ENCODE results near the gene GNAS. TPM values are rescaled to one million over a fixed set of nuclear protein-coding genes. Genes with fewer than 3 reads are reported as not detected.
A peak's percentile ranks its signal among the peaks of the same experiment; 100 is the strongest.
"Not testable (repeated sequence)": the region's sequence is repeated elsewhere in the genome, so short reads cannot be mapped to it uniquely, and the experiment has no call there.

The GNAS gene
- total RNA-seq, 4 donors from 2014 or later, result 521 to 893 (median 652) TPM

DNA sequence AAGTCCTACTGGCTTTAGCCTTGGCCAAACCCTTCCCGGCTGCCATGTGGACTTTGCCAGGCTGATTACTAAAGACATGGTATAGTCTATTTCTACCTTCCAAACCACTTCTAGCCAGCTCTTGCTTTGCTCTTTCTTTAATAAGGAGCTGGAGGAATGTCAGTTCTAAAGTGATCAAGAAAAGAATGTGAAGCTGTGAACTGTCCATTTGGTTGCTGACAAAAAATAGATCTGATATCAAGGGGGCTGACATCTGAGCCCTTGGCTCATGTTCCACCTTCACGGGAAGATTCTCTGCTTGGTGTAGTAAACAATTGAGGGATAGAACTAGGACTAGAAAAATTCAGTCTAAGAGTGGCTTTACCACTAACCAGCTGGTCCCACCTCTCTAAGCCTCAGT is 24.4 kb upstream of the GNAS start:
- H3K27ac ChIP-seq, result no peak overlapping the region
- TF ChIP-seq EP300 (IDR thresholded peaks at IDR 0.05) (no peak), POLR2A (IDR thresholded peaks at IDR 0.05) (no peak), POLR2AphosphoS5 (IDR thresholded peaks at IDR 0.05) (no peak)
- TF ChIP-seq, protein P1, sequence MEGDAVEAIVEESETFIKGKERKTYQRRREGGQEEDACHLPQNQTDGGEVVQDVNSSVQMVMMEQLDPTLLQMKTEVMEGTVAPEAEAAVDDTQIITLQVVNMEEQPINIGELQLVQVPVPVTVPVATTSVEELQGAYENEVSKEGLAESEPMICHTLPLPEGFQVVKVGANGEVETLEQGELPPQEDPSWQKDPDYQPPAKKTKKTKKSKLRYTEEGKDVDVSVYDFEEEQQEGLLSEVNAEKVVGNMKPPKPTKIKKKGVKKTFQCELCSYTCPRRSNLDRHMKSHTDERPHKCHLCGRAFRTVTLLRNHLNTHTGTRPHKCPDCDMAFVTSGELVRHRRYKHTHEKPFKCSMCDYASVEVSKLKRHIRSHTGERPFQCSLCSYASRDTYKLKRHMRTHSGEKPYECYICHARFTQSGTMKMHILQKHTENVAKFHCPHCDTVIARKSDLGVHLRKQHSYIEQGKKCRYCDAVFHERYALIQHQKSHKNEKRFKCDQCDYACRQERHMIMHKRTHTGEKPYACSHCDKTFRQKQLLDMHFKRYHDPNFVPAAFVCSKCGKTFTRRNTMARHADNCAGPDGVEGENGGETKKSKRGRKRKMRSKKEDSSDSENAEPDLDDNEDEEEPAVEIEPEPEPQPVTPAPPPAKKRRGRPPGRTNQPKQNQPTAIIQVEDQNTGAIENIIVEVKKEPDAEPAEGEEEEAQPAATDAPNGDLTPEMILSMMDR (IDR thresholded peaks at IDR 0.05), result no peak
- 83 to 92% methylated on average over 2 of the region's 2 CpGs for WGBS, 2 donors (ENCODE audit: low coverage in 1 of 2)
- no peaks in the 10 kb centered on the region for H3K4me1 ChIP-seq
- H3K36me3 ChIP-seq, result no peaks in the 10 kb centered on the region
- H3K9me3 ChIP-seq, result no peaks in the 10 kb centered on the region
- no peak overlapping the region for H3K4me3 ChIP-seq
- no peaks in the 10 kb centered on the region for H3K27me3 ChIP-seq
- ATAC-seq, result no peak

DNA sequence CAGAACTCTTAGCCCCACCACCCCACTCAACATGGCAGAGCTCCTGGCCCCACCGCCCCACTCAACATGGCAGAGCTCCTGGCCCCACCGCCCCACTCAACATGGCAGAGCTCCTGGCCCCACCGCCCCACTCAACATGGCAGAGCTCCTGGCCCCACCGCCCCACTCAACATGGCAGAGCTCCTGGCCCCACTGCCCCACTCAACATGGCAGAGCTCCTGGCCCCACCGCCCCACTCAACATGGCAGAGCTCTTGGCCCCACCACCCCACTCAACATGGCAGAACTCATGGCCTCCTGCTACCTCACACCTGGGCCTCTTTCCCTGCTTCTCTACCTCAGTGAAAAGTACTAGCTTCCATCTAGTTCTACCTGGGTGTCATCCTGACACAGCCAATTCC is 23.7 kb upstream of the GNAS start:
- not testable (repeated sequence) for H3K4me3 ChIP-seq, H3K4me1 ChIP-seq, ATAC-seq, H3K9me3 ChIP-seq, H3K36me3 ChIP-seq, H3K27me3 ChIP-seq
- 100% methylated on average over 1 of the region's 5 CpGs for WGBS, 2 donors (ENCODE audit: low coverage in 1 of 2)
- H3K27ac ChIP-seq, result peak overlapping the region in 1 of 4 donors; percentile 66

DNA sequence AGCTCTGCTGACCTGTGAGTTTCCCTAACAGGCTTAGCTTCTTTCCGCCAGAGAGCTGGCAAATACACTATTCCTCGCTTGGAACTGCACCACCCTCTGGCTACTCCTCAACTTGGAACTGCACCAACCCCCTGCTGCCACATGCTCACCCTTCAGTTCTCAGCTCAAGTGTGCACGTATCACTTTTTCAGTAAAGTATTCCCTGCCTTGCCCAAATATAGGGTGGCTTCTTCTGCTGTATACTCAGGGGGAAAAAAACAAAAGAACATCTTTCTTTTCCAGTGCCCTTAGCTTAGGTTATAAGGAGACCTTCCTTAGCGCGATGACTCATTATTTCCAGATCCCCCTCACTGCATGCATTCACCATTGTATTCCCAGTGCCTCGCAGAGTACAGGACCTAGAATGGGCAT is 23.0 kb upstream of the GNAS start:
- Histone ChIP-seq H3K9me3 (no peaks in the 10 kb centered on the region), H3K4me1 (no peaks in the 10 kb centered on the region), H3K27me3 (peaks cover 11% of the 10 kb centered on the region), H3K36me3 (no peaks in the 10 kb centered on the region), H3K4me3 (no peak overlapping the region), H3K27ac (peak overlapping the region in 2 of 4 donors; percentile 51 to 66)
- WGBS, 2 donors (ENCODE audit: low coverage in 1 of 2), result 55 to 85% methylated on average over 4 to 6 of the region's 6 CpGs
- no peak for ATAC-seq
- TF ChIP-seq, protein P1 (IDR thresholded peaks at IDR 0.05), result peak in 2 of 4 experiments; percentile 13 to 18
- TF ChIP-seq POLR2AphosphoS5 (IDR thresholded peaks at IDR 0.05) (no peak), POLR2A (IDR thresholded peaks at IDR 0.05) (no peak), EP300 (IDR thresholded peaks at IDR 0.05) (no peak)

DNA sequence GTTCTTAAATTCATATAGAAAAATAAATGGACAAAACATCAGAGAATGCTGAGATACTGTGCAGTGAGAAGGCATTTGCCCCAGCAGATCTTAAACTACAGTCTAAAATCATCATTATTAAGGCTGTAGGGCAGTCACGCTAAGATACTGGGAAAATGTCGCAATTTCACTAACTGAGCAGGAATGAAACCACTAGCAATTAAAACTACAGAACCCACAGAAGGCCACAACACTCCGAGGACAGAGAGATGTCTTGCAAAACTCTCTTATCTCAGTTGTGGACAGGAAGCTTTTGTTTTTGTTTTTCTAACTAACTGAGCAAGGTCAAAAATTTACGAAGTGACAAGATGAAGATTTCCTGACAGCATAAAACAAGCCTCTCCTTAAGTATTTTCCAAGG is 20.1 kb upstream of the GNAS start:
- Histone ChIP-seq H3K36me3 (no peaks in the 10 kb centered on the region), H3K27ac (no peak overlapping the region), H3K4me3 (no peak overlapping the region), H3K9me3 (no peaks in the 10 kb centered on the region), H3K27me3 (peaks cover 22% of the 10 kb centered on the region), H3K4me1 (no peaks in the 10 kb centered on the region)
- 69 to 88% methylated on average over 4 of the region's 4 CpGs for WGBS, 2 donors (ENCODE audit: low coverage in 1 of 2)
- no peak for TF ChIP-seq POLR2AphosphoS5 (IDR thresholded peaks at IDR 0.05)
- no peak for TF ChIP-seq POLR2A (IDR thresholded peaks at IDR 0.05)
- no peak for TF ChIP-seq EP300 (IDR thresholded peaks at IDR 0.05)
- TF ChIP-seq, protein P1 (IDR thresholded peaks at IDR 0.05), result no peak
- ATAC-seq, result no peak

DNA sequence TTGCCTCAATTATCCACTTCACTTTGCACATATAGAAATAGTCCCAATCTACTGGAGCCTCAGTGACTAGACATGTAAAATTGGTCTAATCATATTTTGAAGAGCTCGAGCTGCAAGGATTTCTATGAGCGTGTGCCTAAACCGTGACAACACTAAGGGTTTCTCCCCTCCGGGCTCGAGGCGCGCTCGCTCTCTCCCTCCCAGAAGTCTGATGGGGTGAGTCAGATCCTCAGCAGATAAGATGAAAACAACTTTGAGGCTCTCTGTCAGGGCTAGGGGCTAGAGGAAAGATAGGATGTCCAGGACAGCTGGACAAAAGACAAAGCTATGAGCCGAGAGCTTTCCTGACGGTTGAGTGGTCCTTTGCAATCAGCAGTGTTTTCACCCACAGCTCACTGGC is 18.6 kb upstream of the GNAS start:
- Histone ChIP-seq H3K4me1 (peaks cover 0 to under 1% (median 0%) of the 10 kb centered on the region in 3 donors), H3K27ac (no peak overlapping the region), H3K27me3 (peaks cover 36% of the 10 kb centered on the region), H3K36me3 (no peaks in the 10 kb centered on the region), H3K4me3 (no peak overlapping the region), H3K9me3 (no peaks in the 10 kb centered on the region)
- 87 to 94% methylated on average over 3 to 10 of the region's 10 CpGs for WGBS, 2 donors (ENCODE audit: low coverage in 1 of 2)
- ATAC-seq, result no peak
- TF ChIP-seq, protein P1 (IDR thresholded peaks at IDR 0.05), result no peak
- TF ChIP-seq POLR2AphosphoS5 (IDR thresholded peaks at IDR 0.05) (no peak), POLR2A (IDR thresholded peaks at IDR 0.05) (no peak), EP300 (IDR thresholded peaks at IDR 0.05) (no peak)

Measured in gastroesophageal sphincter (tissue), 4 donors.